Bone marrow (tissue), 2 donors: ENCODE results near the gene MYL5.
"Not testable (repeated sequence)": the region's sequence is repeated elsewhere in the genome, so short reads cannot be mapped to it uniquely, and the experiment has no call there.

Source experiments
- DNase-seq, 2 donors: peaks; one replicate each; lab custom pipeline; 2025; lab: John Stamatoyannopoulos, UW

Gene MYL5

DNA sequence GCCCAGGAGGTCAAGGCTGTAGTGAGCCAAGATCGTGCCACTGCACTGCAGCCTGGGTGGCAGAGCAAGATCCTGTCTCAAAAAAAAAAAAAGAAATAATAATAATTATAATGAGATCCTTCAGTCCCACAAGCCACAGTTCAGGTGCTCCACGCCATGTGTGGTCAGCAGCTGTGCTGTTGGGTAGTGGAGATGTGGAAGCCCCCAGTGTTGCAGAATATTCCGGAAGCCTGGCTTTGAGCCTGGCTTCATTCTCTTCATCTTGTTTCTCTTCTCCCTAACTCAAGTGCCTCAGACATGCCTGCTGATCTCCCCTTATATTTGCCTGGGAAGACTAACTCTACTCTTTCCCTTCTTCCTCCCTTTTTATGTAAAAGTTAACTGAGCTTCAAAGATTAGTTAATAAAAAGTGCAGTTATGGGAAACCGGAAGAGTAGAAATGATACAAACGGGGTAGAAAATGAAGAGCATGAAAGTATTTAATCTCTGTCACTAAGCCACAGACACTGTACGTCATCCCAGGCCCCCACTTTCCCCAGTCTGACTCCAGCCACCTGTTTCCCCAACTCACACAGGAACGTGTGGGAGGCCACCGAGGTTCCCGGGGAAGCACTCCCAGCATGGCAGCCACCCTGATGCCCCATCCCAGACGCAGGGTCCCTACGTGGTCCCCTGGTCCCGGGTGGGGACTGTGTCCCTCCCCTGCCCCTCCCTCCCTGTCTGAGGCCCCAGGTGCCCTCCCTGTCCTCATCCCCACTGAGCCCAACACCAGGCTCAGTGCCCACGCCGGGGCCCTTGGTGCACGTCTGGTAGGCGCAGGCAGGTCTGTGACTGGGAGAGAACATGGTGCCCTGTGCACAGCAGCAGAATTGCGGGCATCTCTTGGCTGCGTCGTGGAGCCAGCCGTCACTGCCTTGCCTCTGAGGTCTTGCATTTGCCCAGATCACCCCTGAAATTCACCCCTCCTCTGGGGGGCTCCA lies 55.3 kb downstream of the MYL5 start:
- DNase-seq, result no peak

- no peak for DNase-seq
These were observed 56.2 kb downstream of the MYL5 start for GRCh38 chr4:730511-730910.

DNA sequence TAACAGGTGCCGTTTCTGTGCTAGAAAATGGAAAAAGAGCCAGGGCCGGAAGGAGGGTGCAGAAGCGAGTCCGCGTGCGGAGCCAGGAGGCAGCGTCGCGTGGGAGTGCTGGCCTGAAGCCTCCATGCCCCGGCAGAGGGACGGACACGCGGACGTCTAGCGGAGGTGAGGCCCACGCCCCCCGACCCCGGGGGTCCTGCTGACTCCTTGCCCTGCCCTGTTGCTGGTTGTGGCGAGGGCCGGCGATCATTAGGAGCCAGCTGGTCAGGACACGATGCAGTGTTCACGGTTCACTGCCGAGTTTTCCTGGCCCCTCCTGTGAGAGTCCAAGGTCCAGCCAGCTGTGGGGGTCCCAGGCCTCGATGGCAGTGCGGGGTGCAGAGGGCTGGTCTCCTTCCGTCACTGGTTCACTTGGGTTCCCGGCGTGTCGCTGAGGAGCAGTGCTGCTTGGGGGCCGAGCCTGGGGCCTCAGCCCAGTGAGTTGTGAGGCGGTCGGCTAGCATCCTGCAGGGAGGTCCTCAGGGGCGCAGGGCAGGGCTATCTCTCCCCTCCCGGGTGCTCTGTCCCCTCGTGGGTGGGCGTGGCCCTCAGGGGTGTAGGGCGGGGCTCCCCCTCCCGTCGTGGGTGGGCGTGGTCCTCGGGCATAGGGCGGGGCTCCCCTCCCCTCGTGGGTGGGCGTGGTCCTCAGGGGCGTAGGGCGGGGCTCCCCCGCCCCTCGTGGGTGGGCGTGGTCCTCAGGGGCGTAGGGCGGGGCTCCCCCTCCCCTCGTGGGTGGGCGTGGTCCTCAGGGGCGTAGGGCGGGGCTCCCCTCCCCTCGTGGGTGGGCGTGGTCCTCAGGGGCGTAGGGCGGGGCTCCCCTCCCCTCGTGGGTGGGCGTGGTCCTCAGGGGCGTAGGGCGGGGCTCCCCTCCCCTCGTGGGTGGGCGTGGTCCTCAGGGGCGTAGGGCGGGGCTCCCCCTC lies 56.9 kb downstream of the MYL5 start:
- DNase-seq, result not testable (repeated sequence)
